Liver (tissue), 9 donors: ENCODE measurements around the gene HDLBP. TPM values are rescaled to one million over a fixed set of nuclear protein-coding genes. Genes with fewer than 3 reads are reported as not detected.

Experiments used
- DNase-seq: peaks from one replicate; pipeline ENCODE4 v3.0.0-alpha.2; 2017; ENCODE audit warnings: low spot score
- H3K27ac ChIP-seq, 2 donors: one replicate each; pipeline ENCODE4 v1.7.0; 2013; ENCODE audit warnings: inconsistent platforms in 2 of 2, low read length in 2 of 2, control low read depth in 1 of 2, low read depth in 1 of 2, mild to moderate bottlenecking in 1 of 2
- H3K27me3 ChIP-seq, 4 donors: one replicate each; pipeline versions ENCODE4 v1.6.1 to v1.7.0; 2013; ENCODE audit warnings: low read length in 3 of 4, inconsistent platforms in 1 of 4, mild to moderate bottlenecking in 1 of 4, moderate library complexity in 1 of 4; ENCODE audit not compliant: control insufficient read depth in 4 of 4, insufficient read depth in 4 of 4
- H3K36me3 ChIP-seq, 4 donors: one replicate each; pipeline versions ENCODE4 v1.6.1 to v1.7.0; 2013; ENCODE audit warnings: low read length in 3 of 4, mild to moderate bottlenecking in 3 of 4, low read depth in 1 of 4, moderate library complexity in 1 of 4; ENCODE audit not compliant: control insufficient read depth in 4 of 4, insufficient read depth in 3 of 4
- H3K4me1 ChIP-seq, 4 donors: one replicate each; pipeline versions ENCODE4 v1.6.1 to v1.7.0; 2013; ENCODE audit warnings: low read length in 3 of 4, mild to moderate bottlenecking in 3 of 4, moderate library complexity in 1 of 4; ENCODE audit not compliant: control insufficient read depth in 4 of 4, insufficient read depth in 4 of 4
- H3K4me3 ChIP-seq, 3 donors: one replicate each; pipeline versions ENCODE4 v1.6.1 to v1.7.0; 2013; ENCODE audit warnings: low read length in 3 of 3, control low read depth in 1 of 3, low read depth in 1 of 3, mild to moderate bottlenecking in 1 of 3
- H3K9ac ChIP-seq, 2 donors: one replicate each; pipeline ENCODE4 v1.7.0; 2013; ENCODE audit warnings: low read length in 2 of 2, mild to moderate bottlenecking in 2 of 2, moderate library complexity in 2 of 2, control low read depth in 1 of 2, low read depth in 1 of 2
- H3K9me3 ChIP-seq, 4 donors: one replicate each; pipeline versions ENCODE4 v1.6.1 to v1.7.0; 2013; ENCODE audit warnings: low read length in 3 of 4; ENCODE audit not compliant: control insufficient read depth in 4 of 4
- EGR1 ChIP-seq, 2 donors: IDR thresholded peaks; 2 replicates each; pipeline ENCODE4 v1.6.1; 2016 to 2018; ENCODE audit warnings: antibody characterized with exemption in 2 of 2, low read depth in 2 of 2
- FOXA1 ChIP-seq: IDR thresholded peaks from 2 replicates; pipeline ENCODE4 v1.6.1; 2016; ENCODE audit warnings: antibody characterized with exemption
- FOXA2 ChIP-seq: IDR thresholded peaks from 2 replicates; pipeline ENCODE4 v1.6.1; 2016; ENCODE audit warnings: antibody characterized with exemption
- GABPA ChIP-seq, 2 donors: IDR thresholded peaks in 1 of 2; conservative IDR thresholded peaks in 1 of 2; 2 replicates each; pipeline ENCODE4 v1.6.1; 2016; ENCODE audit warnings: antibody characterized with exemption in 2 of 2, mild to moderate bottlenecking in 1 of 2, moderate library complexity in 1 of 2
- HNF4A ChIP-seq, 2 donors: conservative IDR thresholded peaks; 2 replicates each; pipeline ENCODE4 v1.6.1; 2016; ENCODE audit warnings: antibody characterized with exemption in 2 of 2, mild to moderate bottlenecking in 2 of 2
- HNF4G ChIP-seq: IDR thresholded peaks from 2 replicates; pipeline ENCODE4 v1.6.1; 2016; ENCODE audit warnings: antibody characterized with exemption
- JUND ChIP-seq, 2 donors: IDR thresholded peaks; 2 replicates each; pipeline ENCODE4 v1.6.1; 2016; ENCODE audit warnings: antibody characterized with exemption in 2 of 2
- NR2F2 ChIP-seq: IDR thresholded peaks from 2 replicates; pipeline ENCODE4 v1.6.1; 2016; ENCODE audit warnings: antibody characterized with exemption
- RAD21 ChIP-seq, 2 donors: IDR thresholded peaks; 2 replicates each; pipeline ENCODE4 v1.6.1; 2016; ENCODE audit warnings: antibody characterized with exemption in 2 of 2, mild to moderate bottlenecking in 2 of 2
- REST ChIP-seq: IDR thresholded peaks from 2 replicates; pipeline ENCODE4 v1.6.1; 2016; ENCODE audit warnings: antibody characterized with exemption, mild to moderate bottlenecking
- RXRA ChIP-seq, 2 donors: IDR thresholded peaks; 2 replicates each; pipeline ENCODE4 v1.6.1; 2017 to 2018; ENCODE audit warnings: antibody characterized with exemption in 2 of 2, mild to moderate bottlenecking in 1 of 2
- SP1 ChIP-seq: IDR thresholded peaks from 2 replicates; pipeline ENCODE4 v1.6.1; 2018; ENCODE audit warnings: antibody characterized with exemption, mild to moderate bottlenecking
- TAF1 ChIP-seq: conservative IDR thresholded peaks from 2 replicates; pipeline ENCODE4 v1.6.1; 2016; ENCODE audit warnings: antibody characterized with exemption, mild to moderate bottlenecking
- YY1 ChIP-seq: IDR thresholded peaks from 2 replicates; pipeline ENCODE4 v1.6.1; 2016; ENCODE audit warnings: antibody characterized with exemption, mild to moderate bottlenecking
- ZBTB33 ChIP-seq: IDR thresholded peaks from 2 replicates; pipeline ENCODE4 v1.6.1; 2016; ENCODE audit warnings: antibody characterized with exemption
- WGBS: extraction: QIAGEN DNeasy Blood & Tissue Kit; methylation state at CpG from one replicate; pipeline ENCODE4 v1.1.7; 2013; 5-methylcytosine and 5-hydroxymethylcytosine counted together
- polyA plus RNA-seq, 2 donors: library from polyadenylated mRNA; stranded (reverse) in 1 of 2; unstranded in 1 of 2; fragments of 200-250 nt in 1 of 2; fragments of >200 nt in 1 of 2; fragmentation: Nextera tagmentation in 1 of 2; extraction: Ambion mirVana in 1 of 2; gene quantifications; one replicate each; pipeline versions ENCODE4 v1.2.1 to v1.2.3, GENCODE V29; 2013 to 2015
- total RNA-seq, 2 donors: library from RNA; depleted of rRNA; stranded (reverse); fragments of >200 nt; gene quantifications; one replicate each; pipeline ENCODE4 v1.2.3, GENCODE V29; 2014
- TF ChIP-seq, protein P1 (sequence below): IDR thresholded peaks from 2 replicates; pipeline ENCODE4 v1.6.1; 2016; ENCODE audit warnings: antibody characterized with exemption
- TF ChIP-seq, protein P2 (sequence below): IDR thresholded peaks from 2 replicates; pipeline ENCODE4 v1.6.1; 2016; ENCODE audit warnings: antibody characterized with exemption
- TF ChIP-seq, protein P3 (sequence below): fragments of 150-350 bp; IDR thresholded peaks from 2 replicates; pipeline ENCODE4 v1.5.1; 2017; ENCODE audit warnings: improper control_type of control experiment, low read depth, low read length; ENCODE audit not compliant: missing input control
- donor health status: healthy.
- donor health status: healthy.
- donor health status: healthy.
- donor health status: healthy.
- donor health status: healthy.

Gene HDLBP
- total and polyA plus RNA-seq, 4 donors, result 219 to 580 (median 258) TPM

DNA sequence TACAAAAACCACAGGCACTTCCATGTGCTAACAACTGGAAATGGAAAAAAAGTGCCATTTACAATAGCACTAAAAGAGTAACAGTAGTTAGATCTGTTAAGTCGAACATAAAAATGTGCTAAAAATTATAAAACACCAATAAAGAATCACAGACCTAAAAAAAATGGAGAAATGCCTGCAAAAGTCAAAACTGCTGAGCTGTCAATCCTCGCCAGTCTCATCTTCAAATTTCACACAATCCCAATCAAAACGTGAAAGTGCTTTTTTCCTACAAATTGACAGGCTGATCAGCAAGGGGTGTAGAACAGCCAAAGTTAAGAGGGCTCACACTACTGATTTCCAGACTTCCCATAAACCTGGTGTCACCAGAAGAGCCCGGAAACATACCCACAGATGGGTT, 73.8 kb downstream of the HDLBP start (continued):
- no peak for TF ChIP-seq REST
- TF ChIP-seq YY1, result no peak
- no peak for TF ChIP-seq SP1
- TF ChIP-seq, protein P1, sequence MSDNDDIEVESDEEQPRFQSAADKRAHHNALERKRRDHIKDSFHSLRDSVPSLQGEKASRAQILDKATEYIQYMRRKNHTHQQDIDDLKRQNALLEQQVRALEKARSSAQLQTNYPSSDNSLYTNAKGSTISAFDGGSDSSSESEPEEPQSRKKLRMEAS, result no peak
- no peak for TF ChIP-seq TAF1
- no peak for TF ChIP-seq RAD21 (IDR thresholded peaks at IDR 0.05)
- no peak for TF ChIP-seq EGR1 (IDR thresholded peaks at IDR 0.05; ENCODE audit: low read depth in 2 of 2)
- no peak for TF ChIP-seq RXRA (IDR thresholded peaks at IDR 0.05)
- no peak for TF ChIP-seq FOXA1

- Histone ChIP-seq H3K4me1 (no peaks in the 10 kb centered on the region), H3K27me3 (no peaks in the 10 kb centered on the region), H3K9me3 (no peaks in the 10 kb centered on the region), H3K4me3 (no peak overlapping the region), H3K27ac (no peak overlapping the region), H3K9ac (no peak overlapping the region), H3K36me3 (peaks cover 30 to 96% (median 90%) of the 10 kb centered on the region in 4 donors)
- WGBS, result 95% methylated on average over 21 of the region's 21 CpGs
- TF ChIP-seq FOXA2, result no peak
- TF ChIP-seq RXRA (IDR thresholded peaks at IDR 0.05), result no peak
- no peak for TF ChIP-seq SP1
- TF ChIP-seq, protein P2, sequence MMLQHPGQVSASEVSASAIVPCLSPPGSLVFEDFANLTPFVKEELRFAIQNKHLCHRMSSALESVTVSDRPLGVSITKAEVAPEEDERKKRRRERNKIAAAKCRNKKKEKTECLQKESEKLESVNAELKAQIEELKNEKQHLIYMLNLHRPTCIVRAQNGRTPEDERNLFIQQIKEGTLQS, result no peak
- TF ChIP-seq JUND (IDR thresholded peaks at IDR 0.05), result no peak
- no peak for TF ChIP-seq HNF4A (conservative IDR thresholded peaks at IDR 0.05)
- no peak for TF ChIP-seq YY1
- TF ChIP-seq RAD21 (IDR thresholded peaks at IDR 0.05), result no peak
- TF ChIP-seq, protein P3, sequence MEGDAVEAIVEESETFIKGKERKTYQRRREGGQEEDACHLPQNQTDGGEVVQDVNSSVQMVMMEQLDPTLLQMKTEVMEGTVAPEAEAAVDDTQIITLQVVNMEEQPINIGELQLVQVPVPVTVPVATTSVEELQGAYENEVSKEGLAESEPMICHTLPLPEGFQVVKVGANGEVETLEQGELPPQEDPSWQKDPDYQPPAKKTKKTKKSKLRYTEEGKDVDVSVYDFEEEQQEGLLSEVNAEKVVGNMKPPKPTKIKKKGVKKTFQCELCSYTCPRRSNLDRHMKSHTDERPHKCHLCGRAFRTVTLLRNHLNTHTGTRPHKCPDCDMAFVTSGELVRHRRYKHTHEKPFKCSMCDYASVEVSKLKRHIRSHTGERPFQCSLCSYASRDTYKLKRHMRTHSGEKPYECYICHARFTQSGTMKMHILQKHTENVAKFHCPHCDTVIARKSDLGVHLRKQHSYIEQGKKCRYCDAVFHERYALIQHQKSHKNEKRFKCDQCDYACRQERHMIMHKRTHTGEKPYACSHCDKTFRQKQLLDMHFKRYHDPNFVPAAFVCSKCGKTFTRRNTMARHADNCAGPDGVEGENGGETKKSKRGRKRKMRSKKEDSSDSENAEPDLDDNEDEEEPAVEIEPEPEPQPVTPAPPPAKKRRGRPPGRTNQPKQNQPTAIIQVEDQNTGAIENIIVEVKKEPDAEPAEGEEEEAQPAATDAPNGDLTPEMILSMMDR, result no peak
- TF ChIP-seq HNF4G, result no peak
- TF ChIP-seq REST, result no peak
- TF ChIP-seq EGR1 (IDR thresholded peaks at IDR 0.05; ENCODE audit: low read depth in 2 of 2), result no peak
- TF ChIP-seq FOXA1, result no peak
- no peak for TF ChIP-seq TAF1
- no peak for TF ChIP-seq ZBTB33
- TF ChIP-seq NR2F2, result no peak
- TF ChIP-seq, protein P1, result no peak
- no peak for TF ChIP-seq GABPA (IDR thresholded peaks at IDR 0.05 in 1 of 2, conservative IDR thresholded peaks at IDR 0.05 in 1 of 2)
- no peak for DNase-seq
These were observed 75.0 kb downstream of the HDLBP start for GRCh38 chr2:241240320-241241004.
